Measurements from ENCODE around the gene TRAPPC14. TPM values are rescaled to one million over a fixed set of nuclear protein-coding genes. Genes with fewer than 3 reads are reported as not detected.

TRAPPC14 gene
- total RNA-seq, 2 donors from 2014 or later = 7.3 to 27.7 TPM

DNA sequence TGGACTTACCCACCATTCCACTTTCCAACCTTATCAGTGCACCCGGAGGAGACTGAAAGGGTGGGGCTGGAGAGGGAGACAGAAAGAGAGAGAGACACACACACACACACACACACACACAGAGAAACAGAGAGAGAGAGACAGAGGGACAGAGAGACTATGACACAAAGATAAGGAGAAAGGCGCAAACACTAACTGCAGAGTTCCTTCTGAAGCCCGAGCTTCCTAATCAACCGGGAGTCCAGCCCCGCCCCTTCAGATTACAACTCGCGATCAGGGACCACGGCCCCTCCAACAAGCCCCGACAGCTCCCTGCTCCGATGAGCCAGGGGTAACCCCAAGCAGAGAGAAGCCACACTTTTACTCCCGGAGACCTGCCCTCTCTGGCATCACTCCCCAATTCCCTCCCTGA is 9.4 kb upstream of the TRAPPC14 start:
- TF ChIP-seq, protein P1, sequence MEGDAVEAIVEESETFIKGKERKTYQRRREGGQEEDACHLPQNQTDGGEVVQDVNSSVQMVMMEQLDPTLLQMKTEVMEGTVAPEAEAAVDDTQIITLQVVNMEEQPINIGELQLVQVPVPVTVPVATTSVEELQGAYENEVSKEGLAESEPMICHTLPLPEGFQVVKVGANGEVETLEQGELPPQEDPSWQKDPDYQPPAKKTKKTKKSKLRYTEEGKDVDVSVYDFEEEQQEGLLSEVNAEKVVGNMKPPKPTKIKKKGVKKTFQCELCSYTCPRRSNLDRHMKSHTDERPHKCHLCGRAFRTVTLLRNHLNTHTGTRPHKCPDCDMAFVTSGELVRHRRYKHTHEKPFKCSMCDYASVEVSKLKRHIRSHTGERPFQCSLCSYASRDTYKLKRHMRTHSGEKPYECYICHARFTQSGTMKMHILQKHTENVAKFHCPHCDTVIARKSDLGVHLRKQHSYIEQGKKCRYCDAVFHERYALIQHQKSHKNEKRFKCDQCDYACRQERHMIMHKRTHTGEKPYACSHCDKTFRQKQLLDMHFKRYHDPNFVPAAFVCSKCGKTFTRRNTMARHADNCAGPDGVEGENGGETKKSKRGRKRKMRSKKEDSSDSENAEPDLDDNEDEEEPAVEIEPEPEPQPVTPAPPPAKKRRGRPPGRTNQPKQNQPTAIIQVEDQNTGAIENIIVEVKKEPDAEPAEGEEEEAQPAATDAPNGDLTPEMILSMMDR (IDR thresholded peaks at IDR 0.05) = no peak
- TF ChIP-seq POLR2A (IDR thresholded peaks at IDR 0.05) = no peak
- H3K9me3 ChIP-seq = no peaks in the 10 kb centered on the region
- intact Hi-C loops (cut with DNase I) = no loop called here
- peaks cover 31% of the 10 kb centered on the region for H3K4me1 ChIP-seq
- 2 to 8% methylated on average over 11 of the region's 11 CpGs for WGBS, 2 donors
- DNase-seq = no peak
- peaks cover 0 to 46% of the 10 kb centered on the region in 2 donors for H3K27me3 ChIP-seq
- H3K36me3 ChIP-seq (replicated peaks in 1 of 2; ENCODE audit: insufficient read depth in 1 of 2, low read depth in 2 of 2) = no peaks in the 10 kb centered on the region
- peak; percentile 4 for ATAC-seq
- H3K27ac ChIP-seq = no peak overlapping the region
- H3K4me3 ChIP-seq = no peak overlapping the region

DNA sequence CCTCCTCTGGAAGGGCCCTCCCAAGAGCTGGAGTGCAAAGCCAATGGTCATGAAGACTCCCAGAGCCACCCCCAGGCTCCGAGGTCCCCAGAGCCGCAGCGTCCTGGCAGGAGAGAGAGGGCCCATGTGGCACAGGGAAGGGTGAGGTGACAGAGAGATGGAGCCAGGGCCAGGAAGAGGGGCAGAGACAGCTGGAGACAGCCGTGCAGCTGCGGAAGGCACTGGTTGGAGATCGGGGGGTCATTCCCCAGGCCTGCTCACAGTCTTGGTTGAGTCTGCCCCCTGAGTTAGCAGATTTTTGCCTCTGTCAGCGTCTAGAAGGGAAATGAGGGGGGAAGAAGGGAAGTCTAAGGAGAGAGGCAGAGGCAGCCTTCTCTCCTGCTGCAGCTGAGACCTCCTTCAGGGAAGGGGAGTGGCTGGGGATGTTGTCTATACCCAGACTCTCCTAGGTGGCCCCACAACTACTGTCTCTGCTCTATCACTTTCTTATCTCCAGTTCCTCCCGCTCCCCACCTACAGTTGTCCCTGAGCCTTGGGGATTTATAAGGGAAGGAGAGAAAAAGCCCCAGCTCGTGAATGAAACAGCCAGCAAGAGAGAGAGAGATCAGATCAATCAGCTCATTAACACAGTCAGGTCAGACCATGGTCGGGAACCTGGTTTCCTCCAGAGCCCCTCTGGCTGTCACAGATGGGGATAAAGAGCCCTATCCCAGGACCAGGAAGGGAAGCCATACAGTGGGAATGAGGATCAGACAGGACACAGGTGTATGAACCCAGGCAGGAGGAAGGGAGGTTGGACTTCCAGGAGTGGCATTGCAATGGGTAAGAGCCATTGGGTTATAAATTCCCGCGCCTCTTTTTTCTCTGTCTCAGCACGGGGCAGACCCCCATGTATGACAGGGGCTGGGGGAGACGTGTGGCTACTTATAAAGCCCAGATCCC is 8.7 kb upstream of the TRAPPC14 start:
- H3K27me3 ChIP-seq = peaks cover 0 to 46% of the 10 kb centered on the region in 2 donors
- peaks cover 31% of the 10 kb centered on the region for H3K4me1 ChIP-seq
- no peak overlapping the region for H3K4me3 ChIP-seq
- no peaks in the 10 kb centered on the region for H3K9me3 ChIP-seq
- DNase-seq = no peak
- H3K36me3 ChIP-seq (replicated peaks in 1 of 2; ENCODE audit: insufficient read depth in 1 of 2, low read depth in 2 of 2) = no peaks in the 10 kb centered on the region
- no peak for ATAC-seq
- intact Hi-C loops (cut with DNase I) = no loop called here
- 36 to 45% methylated on average over 13 to 14 of the region's 14 CpGs for WGBS, 2 donors
- no peak overlapping the region for H3K27ac ChIP-seq
- no peak for TF ChIP-seq POLR2A (IDR thresholded peaks at IDR 0.05)
- TF ChIP-seq, protein P1 (IDR thresholded peaks at IDR 0.05) = no peak

DNA sequence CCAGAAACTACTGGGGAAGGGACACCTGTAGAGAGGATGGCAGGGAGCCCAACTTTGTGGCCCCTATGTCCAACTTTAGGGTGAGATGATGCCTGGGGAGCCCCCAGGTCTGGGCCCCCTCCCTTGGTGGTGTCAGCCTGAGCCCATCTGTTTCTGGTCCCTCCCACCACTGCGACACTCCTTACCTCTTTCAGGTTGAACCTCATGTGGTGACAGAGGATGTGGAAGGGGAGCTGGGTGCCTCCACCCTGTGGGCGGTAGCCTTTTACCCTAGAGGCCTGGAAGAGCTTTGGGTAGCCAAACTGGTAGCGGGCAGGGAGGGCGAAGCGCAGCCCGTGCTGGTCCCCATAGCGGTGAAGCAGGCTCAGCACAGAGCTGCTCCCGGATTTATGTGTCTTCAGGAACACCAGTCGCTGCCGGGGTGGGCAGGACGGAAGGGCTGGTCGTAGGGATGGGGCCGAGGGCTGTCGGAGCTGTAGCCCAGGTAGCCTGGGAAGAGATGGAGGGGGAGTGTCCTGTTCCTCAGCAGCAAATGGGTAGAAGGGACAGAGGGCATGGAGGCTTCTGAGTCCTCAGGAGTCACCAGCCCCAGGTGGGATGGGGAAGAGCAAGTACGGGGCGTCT is 7.9 kb upstream of the TRAPPC14 start:
- TF ChIP-seq, protein P1 (IDR thresholded peaks at IDR 0.05) = no peak
- TF ChIP-seq POLR2A (IDR thresholded peaks at IDR 0.05) = no peak
- H3K36me3 ChIP-seq (replicated peaks in 1 of 2; ENCODE audit: insufficient read depth in 1 of 2, low read depth in 2 of 2) = no peaks in the 10 kb centered on the region
- 46 to 60% methylated on average over 15 to 16 of the region's 16 CpGs for WGBS, 2 donors
- DNase-seq (no peak), ATAC-seq (no peak)
- H3K9me3 ChIP-seq = no peaks in the 10 kb centered on the region
- peaks cover 0 to 39% of the 10 kb centered on the region in 2 donors for H3K27me3 ChIP-seq
- intact Hi-C loops (cut with DNase I) = no loop called here
- no peak overlapping the region for H3K4me3 ChIP-seq
- no peak overlapping the region for H3K27ac ChIP-seq
- H3K4me1 ChIP-seq = peaks cover 26% of the 10 kb centered on the region

DNA sequence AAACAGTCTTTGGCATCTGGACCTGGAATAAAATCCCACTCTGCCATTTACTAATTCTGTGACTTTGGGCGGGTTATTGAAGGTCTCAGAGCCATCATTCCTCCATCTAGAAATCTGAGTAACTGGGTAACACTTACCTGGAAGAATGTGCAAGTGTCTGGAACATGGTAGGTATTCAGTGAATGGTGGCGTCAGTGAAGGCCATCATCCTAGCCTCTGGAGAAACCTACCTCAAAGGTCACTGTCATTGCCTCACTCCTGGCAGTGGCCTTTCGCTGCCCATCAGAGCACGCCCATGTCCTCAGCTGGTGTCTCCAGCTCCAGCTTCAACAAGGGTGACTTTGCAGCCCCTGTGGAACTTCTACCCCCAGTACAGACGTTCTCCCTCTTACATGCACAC is 5.3 kb upstream of the TRAPPC14 start:
- WGBS, 2 donors = 71 to 74% methylated on average over 5 of the region's 5 CpGs
- Histone ChIP-seq H3K36me3 (replicated peaks in 1 of 2; ENCODE audit: insufficient read depth in 1 of 2, low read depth in 2 of 2) (no peaks in the 10 kb centered on the region), H3K4me3 (no peak overlapping the region), H3K4me1 (peaks cover 22% of the 10 kb centered on the region), H3K27me3 (peaks cover 0 to 22% of the 10 kb centered on the region in 2 donors), H3K27ac (no peak overlapping the region), H3K9me3 (no peaks in the 10 kb centered on the region)
- intact Hi-C loops (cut with DNase I) = no loop called here
- DNase-seq (no peak), ATAC-seq (no peak)
- TF ChIP-seq, protein P1 (IDR thresholded peaks at IDR 0.05) = no peak
- no peak for TF ChIP-seq POLR2A (IDR thresholded peaks at IDR 0.05)
